Measurements from ENCODE around the gene STK32A.
"Not testable (repeated sequence)": the region's sequence is repeated elsewhere in the genome, so short reads cannot be mapped to it uniquely, and the experiment has no call there.

Gene STK32A

DNA sequence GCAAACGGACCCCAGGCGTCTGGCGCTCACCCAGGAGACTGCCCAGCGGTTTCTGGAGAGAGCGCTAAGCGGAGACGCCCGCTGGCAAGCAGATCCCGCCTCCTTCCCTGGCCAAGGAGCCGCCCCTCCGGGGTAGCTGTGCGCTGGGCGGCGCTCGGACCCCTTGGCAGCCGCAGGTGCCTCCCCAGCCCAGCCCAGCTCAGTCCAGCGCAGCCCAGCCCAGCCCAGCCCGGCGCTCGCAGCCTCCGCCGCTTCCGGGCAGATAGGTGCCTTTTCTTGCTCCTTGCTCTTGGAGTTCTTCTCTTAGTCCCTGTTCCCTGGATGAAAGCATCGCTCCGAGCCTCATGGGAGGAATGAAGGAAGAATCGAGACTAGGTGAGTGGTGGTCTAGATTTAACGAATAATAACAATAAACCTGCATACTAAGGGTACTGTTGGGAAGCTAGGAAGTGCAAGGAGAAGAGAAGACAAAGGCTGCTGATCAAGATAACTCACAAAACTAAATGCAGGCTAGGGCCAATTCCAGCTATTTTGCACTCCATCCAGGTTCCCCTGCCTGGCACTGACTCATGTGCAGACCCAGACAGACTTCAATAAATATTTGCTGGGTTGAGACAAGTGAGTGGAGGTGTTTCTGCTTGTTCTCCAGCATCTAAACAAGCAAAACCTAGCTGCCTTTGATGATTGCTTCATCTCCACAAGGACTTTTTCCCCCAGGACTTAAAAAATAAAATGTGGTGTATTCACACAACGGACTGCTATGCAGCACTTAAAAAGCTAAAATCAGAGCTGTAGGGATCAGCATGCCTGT lies at the start of gene STK32A:
Gene STK32A (plus strand): TSS at position 202 of the 811 bp plus-strand sequence. CDS start 4,609 bp downstream, outside the sequence.
- DNase-seq, result no peak

DNA sequence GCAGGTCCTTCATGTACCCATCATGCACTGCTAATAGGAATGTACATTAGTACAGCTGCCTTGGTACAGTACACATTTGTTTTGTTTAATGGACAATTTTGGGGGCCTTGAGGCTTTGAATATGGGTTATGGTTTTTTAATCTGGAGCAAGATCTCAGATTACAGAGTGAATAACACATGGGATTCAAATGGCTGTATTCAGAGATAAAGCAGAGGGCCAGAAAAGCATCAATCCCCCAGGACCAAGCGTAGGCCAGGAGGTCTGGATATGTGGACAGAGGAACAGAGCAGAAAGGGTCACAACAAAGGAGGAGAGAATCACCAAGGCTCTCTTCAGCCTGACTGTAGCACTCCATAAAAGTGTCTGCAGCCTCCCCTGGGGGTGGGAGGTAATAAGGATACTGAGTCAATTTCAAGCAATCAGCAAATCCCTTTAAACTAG lies 47.7 kb upstream of the STK32A start:
- DNase-seq, result no peak

DNA sequence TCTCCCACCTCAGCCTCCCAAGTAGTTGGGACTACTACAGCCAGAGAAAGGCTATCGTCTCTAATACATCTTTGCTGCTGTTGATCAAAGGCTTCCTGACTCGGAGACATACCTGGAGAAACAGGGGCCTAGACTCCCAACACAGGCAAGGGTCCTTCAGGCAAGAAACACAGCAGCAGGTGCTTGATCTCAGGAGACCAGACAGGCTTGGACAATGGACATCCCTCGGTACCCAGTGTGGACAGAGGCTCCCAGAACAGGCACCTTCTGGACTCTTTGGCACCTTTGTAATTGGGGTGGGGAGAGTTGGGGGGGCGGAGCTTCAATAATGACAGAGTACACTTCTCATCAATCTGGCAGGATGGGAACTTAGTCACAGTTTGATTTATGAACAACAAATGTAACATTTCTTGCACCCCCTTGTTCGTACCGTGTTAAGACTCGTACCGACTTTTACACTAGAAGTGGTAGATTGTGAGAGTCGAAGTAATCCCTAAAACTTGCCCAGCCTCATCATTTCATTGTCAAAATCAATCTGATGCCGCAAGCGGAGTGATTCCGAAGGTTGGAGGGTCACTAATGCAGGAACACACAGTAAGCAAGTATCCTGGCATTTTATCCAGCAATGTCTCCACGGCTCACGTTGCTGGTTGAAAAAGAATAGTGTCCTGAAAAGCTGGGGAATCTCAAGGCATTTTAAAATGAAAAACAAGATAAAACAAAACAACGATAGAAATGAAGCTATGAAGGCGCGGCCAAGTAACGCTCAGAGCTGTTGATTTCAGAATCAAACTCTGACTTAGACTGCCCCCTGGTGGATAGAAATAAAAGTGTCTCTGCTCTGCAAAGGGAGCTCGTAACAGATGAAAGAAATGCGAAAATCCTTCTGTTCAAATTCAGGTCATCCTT lies 46.4 kb upstream of the STK32A start:
- DNase-seq, result peak; percentile 68

- no peak for DNase-seq
Observed at GRCh38 chr5:147189109-147189424, 45.8 kb upstream of the STK32A start.

GRCh38 chr5:147190331-147190730 lies 44.5 kb upstream of the STK32A start:
- no peak for DNase-seq

DNA sequence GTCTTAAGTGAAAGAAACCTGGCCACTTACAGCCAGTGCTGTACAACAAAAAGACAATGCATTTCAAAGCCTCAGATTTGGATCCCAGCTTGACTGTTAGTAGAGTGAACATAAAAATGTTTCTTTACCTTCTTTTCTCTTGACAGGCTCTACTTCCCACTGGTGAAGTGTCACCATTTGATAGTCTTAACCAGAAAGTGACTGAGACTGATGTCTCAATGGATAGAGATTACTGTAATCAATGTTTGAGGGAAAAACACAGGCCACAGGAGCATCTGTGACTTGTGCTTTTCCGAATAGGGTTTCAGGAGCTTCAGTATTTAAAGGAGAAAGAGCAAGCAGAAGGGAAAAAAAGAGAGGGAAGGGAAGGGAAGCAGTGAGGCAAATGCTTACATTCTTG lies 41.7 kb upstream of the STK32A start:
- no peak for DNase-seq

GRCh38 chr5:147200004-147200403 lies 34.8 kb upstream of the STK32A start:
- no peak for DNase-seq

- no peak for DNase-seq
Observed at GRCh38 chr5:147203213-147203612, 31.6 kb upstream of the STK32A start.

- DNase-seq, result no peak
Observed at GRCh38 chr5:147204576-147204975, 30.2 kb upstream of the STK32A start.

- DNase-seq, result no peak
Observed at GRCh38 chr5:147208134-147208533, 26.7 kb upstream of the STK32A start.

DNA sequence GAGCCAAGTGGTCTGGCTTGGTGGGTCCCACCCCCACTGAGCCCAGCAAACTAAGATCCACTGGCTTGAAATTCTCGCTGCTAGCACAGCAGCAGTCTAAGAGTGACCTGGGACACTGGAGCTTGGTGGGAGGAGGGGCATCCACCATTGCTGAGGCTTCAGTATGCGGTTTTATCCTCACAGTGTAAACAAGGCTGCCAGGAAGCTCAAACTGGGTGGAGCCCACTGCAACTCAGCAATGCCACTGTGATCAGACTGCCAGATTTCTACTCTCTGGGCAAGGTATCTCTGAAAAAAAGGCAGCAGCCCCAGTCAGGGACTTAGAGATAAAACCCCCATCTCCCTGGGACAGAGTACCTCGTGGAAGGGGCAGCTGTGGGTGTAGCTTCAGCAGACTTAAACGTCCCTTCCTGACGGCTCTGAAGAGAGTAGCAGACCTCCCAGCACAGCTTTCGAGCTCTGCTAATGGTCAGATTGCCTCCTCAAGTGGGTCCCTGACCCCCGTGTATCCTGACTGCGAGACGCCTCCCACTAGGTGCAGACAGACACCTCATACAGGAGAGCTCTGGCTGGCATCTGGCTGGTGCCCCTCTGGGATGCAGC lies 18.2 kb upstream of the STK32A start:
- peak; percentile 20 for DNase-seq

DNA sequence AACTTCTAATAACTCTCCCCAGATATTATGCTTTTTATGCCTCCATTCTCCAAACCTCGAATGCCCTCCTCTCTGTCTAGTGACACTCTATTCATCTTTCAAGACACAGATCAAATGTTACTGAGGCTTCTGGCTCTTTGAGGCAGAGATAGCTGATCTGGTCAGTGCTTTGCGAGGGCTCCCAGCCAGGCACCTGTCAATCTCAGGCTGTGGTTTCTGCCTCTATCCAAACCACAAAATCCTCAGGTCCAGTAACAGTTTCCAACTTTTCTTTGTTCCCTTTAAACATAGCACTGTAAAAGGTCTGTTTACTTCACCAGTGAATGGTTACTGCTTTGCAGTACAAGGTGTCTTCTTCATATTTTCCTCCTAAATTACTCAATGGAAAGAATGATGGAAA lies 11.5 kb upstream of the STK32A start:
- no peak for DNase-seq

- DNase-seq, result peak; percentile 7
Observed at GRCh38 chr5:147223948-147224791, 10.7 kb upstream of the STK32A start.

GRCh38 chr5:147225938-147226337 lies 8.9 kb upstream of the STK32A start:
- DNase-seq, result no peak

DNA sequence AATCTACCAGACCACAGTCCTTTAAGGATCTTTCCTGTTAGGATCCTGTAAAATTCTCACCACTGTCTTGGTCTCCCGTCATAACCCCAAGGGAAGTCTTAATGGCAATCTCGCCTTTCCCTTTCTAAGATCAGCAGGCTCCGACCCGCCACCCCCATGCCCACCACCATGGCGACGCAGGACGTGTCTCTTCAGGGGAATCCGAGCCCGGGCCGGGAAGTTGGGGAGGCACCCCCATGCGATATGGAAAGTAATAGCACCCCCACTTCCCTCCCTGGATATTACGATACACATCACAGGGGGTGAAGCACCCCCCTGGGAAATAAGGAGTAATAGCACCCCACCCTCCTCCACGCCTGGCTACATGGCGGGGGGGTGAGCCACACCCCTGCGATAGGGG lies 8.3 kb upstream of the STK32A start:
- DNase-seq, result no peak

DNA sequence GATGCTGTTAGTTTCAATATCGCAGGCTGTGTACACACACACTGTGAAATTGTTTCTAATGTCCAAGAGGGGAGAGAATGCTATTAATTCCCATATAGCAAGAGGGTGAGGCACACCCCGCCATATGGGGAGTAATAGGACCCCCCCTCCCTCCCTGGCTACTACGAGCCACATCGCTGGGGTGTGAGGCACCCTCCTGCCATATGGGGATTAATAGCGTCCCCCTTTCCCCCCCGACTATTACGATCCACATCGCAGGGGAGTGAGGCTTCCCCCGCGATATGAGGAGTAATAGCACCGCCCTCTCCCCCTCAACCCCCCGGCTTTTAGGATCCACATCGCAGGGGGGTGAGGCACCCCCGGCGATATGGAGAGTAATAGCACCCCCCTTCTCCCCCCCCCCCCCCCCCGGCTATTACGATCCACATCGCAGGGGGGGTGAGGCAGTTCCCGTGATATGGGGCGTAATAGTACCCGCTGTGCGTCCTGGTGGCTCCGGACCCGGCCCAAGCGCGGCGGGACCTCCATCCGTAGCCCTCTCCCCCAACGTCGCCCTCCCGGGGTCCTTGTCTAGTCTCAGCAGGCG lies 494 bp upstream of the STK32A start:
- DNase-seq, result no peak

DNA sequence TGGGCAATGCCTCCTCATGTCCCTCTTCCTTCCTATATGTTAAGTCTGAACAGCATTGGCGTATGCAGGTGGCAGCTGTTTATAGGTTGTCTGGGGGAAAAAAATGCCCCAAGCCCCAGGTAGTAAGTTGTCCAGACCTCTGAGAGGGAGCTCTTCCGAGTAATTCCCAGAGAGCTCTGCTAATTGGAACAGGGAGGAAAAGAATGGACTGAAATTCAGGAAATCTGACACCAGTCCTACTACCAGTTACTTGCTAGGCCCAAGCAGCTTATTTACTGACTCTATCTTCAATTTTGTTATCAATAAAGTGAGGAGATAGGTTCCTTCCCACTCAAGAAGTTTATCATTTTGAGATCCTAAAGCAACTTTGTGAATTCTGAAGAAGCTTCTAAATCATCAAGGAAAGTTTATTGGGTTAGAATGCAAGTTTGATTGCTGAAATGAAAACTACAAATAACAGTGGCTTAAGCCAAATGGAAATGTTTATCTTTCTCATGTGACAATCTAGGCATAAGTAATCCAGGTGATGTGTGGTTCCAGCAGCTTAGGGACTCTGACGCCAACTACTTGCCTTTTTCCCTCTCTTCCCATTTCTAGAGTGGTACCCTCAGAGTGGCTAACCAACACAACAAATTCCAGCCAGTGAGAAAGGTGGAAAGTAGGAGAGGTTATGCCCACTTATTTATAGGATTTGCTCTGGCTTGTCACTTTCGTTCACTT lies 5.6 kb downstream of the STK32A start:
- no peak for DNase-seq

GRCh38 chr5:147243238-147243637 lies 8.4 kb downstream of the STK32A start:
- DNase-seq, result not testable (repeated sequence)

DNA sequence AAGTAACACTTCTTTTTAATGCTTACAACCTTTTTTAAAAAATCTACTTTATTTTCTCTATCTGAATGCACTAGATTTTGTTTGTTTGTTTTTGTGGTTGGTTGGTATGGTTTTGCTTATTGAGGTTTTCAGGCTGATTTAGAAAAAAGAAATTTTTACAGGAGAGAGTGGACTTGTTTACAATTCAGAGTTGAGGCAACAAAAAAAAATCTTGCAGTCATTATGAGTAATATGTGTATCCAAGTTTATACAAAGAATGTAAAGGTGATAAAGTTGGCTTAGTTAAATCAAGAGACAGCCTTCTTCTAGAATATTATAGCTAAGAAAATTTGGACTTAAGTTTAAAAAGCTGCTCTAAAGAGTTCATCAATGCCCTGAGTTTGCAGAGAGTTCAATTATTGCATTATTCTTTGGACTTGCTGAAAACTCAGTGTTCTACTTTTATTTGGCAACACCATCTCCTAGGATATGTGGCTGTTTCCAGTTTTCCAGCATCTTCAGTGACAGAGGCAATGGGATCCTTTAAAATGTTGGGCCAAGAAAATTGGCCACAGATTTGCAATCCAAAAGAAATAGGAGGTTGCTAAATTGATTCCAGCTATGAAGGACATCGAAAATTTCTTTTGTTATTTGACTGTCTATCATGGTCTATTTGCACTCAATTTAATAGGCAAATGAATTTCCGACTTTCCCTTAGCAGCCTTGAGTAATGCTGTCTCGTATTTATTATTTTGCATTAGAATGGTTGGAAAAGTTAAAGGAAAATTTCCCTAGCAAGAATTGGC lies 10.7 kb downstream of the STK32A start:
- no peak for DNase-seq

GRCh38 chr5:147248561-147248960 lies 13.7 kb downstream of the STK32A start:
- DNase-seq, result no peak

DNA sequence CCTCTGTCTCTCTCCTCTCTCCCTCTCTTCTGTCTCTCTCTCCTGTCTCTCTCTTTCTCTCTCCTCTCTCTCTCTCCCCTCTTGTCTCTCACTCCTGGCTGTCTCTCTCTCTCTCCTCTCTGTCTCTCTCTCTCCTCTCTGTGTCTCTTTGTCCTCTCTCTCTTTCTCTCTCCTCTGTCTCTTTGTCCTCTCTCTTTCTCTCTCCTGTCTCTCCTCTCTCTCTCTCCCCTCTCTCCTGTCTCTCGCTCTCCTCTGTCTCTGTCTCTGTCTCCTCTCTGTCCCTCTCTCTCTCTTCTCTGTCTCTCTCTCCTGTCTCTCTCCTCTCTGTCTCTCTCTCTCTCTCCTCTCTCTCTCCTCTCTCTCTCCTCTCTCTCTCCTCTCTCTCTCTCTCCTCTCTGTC lies 25.0 kb downstream of the STK32A start:
- DNase-seq, result no peak

Data from CD4-positive, alpha-beta T cell treated with Interleukin-17A for 1 hour (primary cell).